ENCODE data around the gene RNF166. TPM values are rescaled to one million over a fixed set of nuclear protein-coding genes. Genes with fewer than 3 reads are reported as not detected.

The RNF166 gene
- total RNA-seq, 1 donor: 14.5 TPM

GRCh38 chr16:88702371-88703210 lies 3.6 kb downstream of the RNF166 start:
- Histone ChIP-seq H3K4me1 (ENCODE audit: insufficient read depth, low read length) (peaks cover 29% of the 10 kb centered on the region), H2AFZ (ENCODE audit: low read length) (no peak overlapping the region), H3K9me3 (ENCODE audit: low read depth, low read length) (no peaks in the 10 kb centered on the region), H3K4me3 (ENCODE audit: insufficient read depth, low read length) (no peak overlapping the region), H3K27me3 (ENCODE audit: insufficient read depth, low read length) (no peaks in the 10 kb centered on the region), H3K79me2 (ENCODE audit: insufficient read depth, low read length) (peaks cover 63% of the 10 kb centered on the region), H3K27ac (ENCODE audit: low read depth, low read length) (no peak overlapping the region), H3K36me3 (ENCODE audit: insufficient read depth, low read length) (peaks cover 8% of the 10 kb centered on the region), H4K20me1 (ENCODE audit: insufficient read depth, low read length) (peaks cover 6% of the 10 kb centered on the region), H3K4me2 (ENCODE audit: insufficient read depth, low read length) (no peak overlapping the region)
- no peak for DNase-seq (ENCODE audit: insufficient read length, low spot score, missing footprints)
- no peak for TF ChIP-seq CTCF (IDR thresholded peaks at IDR 0.05; ENCODE audit: extremely low read depth, low read depth, low read length)

DNA sequence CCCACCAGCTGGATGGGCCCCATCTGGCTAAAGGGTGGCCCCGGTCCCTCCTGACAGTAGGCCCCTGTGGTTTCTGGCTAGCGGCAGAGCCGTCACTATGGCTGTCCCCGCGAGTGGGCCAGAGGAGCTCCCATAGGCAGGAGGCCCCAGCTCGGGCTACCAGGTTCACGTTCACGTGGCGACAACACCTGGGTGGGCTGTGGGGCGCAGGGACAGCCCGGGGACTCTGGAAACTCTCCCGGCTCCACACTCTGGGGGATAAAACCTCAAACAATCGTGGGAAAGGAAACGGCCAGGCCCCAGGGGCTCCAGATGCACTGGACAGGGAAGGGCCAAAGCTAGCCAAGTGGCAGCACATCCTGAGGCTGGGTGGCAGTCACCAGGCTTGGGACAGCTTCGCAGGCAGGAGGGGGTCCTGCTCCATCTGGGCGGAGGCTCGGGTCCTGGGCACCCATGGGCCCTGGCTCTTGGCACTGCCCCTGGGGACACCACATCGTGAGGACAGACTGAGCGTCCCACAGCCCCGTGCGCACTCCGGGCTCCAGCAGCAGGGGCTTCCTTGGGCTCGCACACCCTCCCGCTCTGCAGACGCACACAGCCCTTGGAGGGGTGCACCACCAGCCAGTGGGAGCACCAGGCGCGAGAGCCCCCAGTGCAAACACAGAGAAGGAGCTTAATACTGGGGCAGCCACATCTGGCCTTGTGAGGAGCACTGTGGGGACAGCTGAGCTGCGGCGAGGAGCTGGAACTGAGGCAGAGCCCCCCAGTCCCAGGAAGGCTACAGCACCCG lies 4.4 kb downstream of the RNF166 start:
- Histone ChIP-seq H3K36me3 (ENCODE audit: insufficient read depth, low read length) (peaks cover 15% of the 10 kb centered on the region), H3K79me2 (ENCODE audit: insufficient read depth, low read length) (peaks cover 55% of the 10 kb centered on the region), H3K4me1 (ENCODE audit: insufficient read depth, low read length) (peaks cover 21% of the 10 kb centered on the region), H4K20me1 (ENCODE audit: insufficient read depth, low read length) (peaks cover 6% of the 10 kb centered on the region), H3K4me3 (ENCODE audit: insufficient read depth, low read length) (peak overlapping the region; percentile 52), H3K4me2 (ENCODE audit: insufficient read depth, low read length) (peak overlapping the region; percentile 75), H3K27ac (ENCODE audit: low read depth, low read length) (peak overlapping the region; percentile 53), H2AFZ (ENCODE audit: low read length) (no peak overlapping the region), H3K9me3 (ENCODE audit: low read depth, low read length) (no peaks in the 10 kb centered on the region), H3K27me3 (ENCODE audit: insufficient read depth, low read length) (no peaks in the 10 kb centered on the region)
- DNase-seq (ENCODE audit: insufficient read length, low spot score, missing footprints): no peak
- no peak for TF ChIP-seq CTCF (IDR thresholded peaks at IDR 0.05; ENCODE audit: extremely low read depth, low read depth, low read length)

- peak overlapping the region; percentile 75 for H3K4me2 ChIP-seq (ENCODE audit: insufficient read depth, low read length)
- H3K36me3 ChIP-seq (ENCODE audit: insufficient read depth, low read length): peaks cover 16% of the 10 kb centered on the region
- no peaks in the 10 kb centered on the region for H3K27me3 ChIP-seq (ENCODE audit: insufficient read depth, low read length)
- peak; percentile 100 for DNase-seq (ENCODE audit: insufficient read length, low spot score, missing footprints)
- peak overlapping the region; percentile 56 for H2AFZ ChIP-seq (ENCODE audit: low read length)
- no peaks in the 10 kb centered on the region for H3K9me3 ChIP-seq (ENCODE audit: low read depth, low read length)
- peaks cover 50% of the 10 kb centered on the region for H3K79me2 ChIP-seq (ENCODE audit: insufficient read depth, low read length)
- peak overlapping the region; percentile 79 for H3K27ac ChIP-seq (ENCODE audit: low read depth, low read length)
- H3K4me3 ChIP-seq (ENCODE audit: insufficient read depth, low read length): peak overlapping the region; percentile 58
- H3K4me1 ChIP-seq (ENCODE audit: insufficient read depth, low read length): peaks cover 20% of the 10 kb centered on the region
- TF ChIP-seq CTCF (IDR thresholded peaks at IDR 0.05; ENCODE audit: extremely low read depth, low read depth, low read length): no peak
- H4K20me1 ChIP-seq (ENCODE audit: insufficient read depth, low read length): peaks cover 6% of the 10 kb centered on the region
Observed at GRCh38 chr16:88700636-88701482, 5.3 kb downstream of the RNF166 start.
